ENCODE measurements around the gene POLR1A. TPM values are rescaled to one million over a fixed set of nuclear protein-coding genes. Genes with fewer than 3 reads are reported as not detected.

The POLR1A gene
- total RNA-seq, 1 experiment from 2014 or later, result 62.7 TPM

- Histone ChIP-seq H3K4me2 (ENCODE audit: insufficient read depth, insufficient read length, low read length) (no peak overlapping the region), H2BK120ac (ENCODE audit: low read depth, low read length, poor library complexity, severe bottlenecking) (no peak overlapping the region), H2AFZ (ENCODE audit: low read length) (no peak overlapping the region), H3K79me2 (ENCODE audit: insufficient read depth, low read length) (no peaks in the 10 kb centered on the region), H4K91ac (ENCODE audit: insufficient read length, low read depth, low read length) (no peak overlapping the region), H3K23ac (ENCODE audit: insufficient read length, low read depth, low read length) (no peak overlapping the region), H3K9ac (ENCODE audit: extremely low read depth, insufficient read length, low read length) (no peak overlapping the region), H2BK5ac (ENCODE audit: insufficient read length, low read length) (no peak overlapping the region), H3K4me1 (ENCODE audit: insufficient read depth, low read length) (no peaks in the 10 kb centered on the region), H4K20me1 (ENCODE audit: control insufficient read depth, insufficient read depth, insufficient read length) (no peaks in the 10 kb centered on the region), H2BK15ac (ENCODE audit: low read depth, low read length) (no peak overlapping the region), H3K27me3 (ENCODE audit: insufficient read depth, low read length) (no peaks in the 10 kb centered on the region), H2BK12ac (ENCODE audit: insufficient read length, low read depth, low read length) (no peak overlapping the region), H3K27ac (ENCODE audit: insufficient read length, low read depth, low read length) (no peak overlapping the region), H3K18ac (ENCODE audit: insufficient read length, low read depth, low read length) (no peak overlapping the region), H2AK5ac (ENCODE audit: insufficient read length, low read length) (no peak overlapping the region), H3K9me3 (ENCODE audit: control insufficient read depth, low read depth, low read length) (no peaks in the 10 kb centered on the region), H4K5ac (ENCODE audit: insufficient read length, low read depth, low read length) (no peak overlapping the region), H3K14ac (ENCODE audit: insufficient read depth, low read length) (no peak overlapping the region), H3K4ac (ENCODE audit: low read depth, low read length) (no peak overlapping the region), H3K79me1 (ENCODE audit: insufficient read depth, low read depth, low read length, poor library complexity, severe bottlenecking) (no peaks in the 10 kb centered on the region), H3K56ac (ENCODE audit: insufficient read length, low read depth, low read length) (no peak overlapping the region), H2BK20ac (ENCODE audit: low read depth, low read length, poor library complexity, severe bottlenecking) (no peak overlapping the region), H3T11ph (ENCODE audit: low read length) (no peak overlapping the region), H4K8ac (replicated peaks; ENCODE audit: insufficient read length, low read depth, low read length) (no peak overlapping the region), H3K23me2 (ENCODE audit: insufficient read length, low read depth, low read length, poor library complexity, severe bottlenecking) (no peaks in the 10 kb centered on the region)
- WGBS (ENCODE audit: extremely low coverage, insufficient read length, low lambda C conversion rate), result no CpG with 5 or more reads among the region's 4 CpGs
- H3K36me3 Mint-ChIP-seq (ENCODE audit: insufficient read depth in 1 of 3, low read depth in 3 of 3), result peaks cover 44 to 94% (median 65%) of the 10 kb centered on the region in 3 experiments
- TF ChIP-seq CTCF (conservative IDR thresholded peaks at IDR 0.05), result no peak
- no peak overlapping the region for H3K27ac Mint-ChIP-seq
- DNase-seq, result no peak
- no peak overlapping the region for H3K4me3 Mint-ChIP-seq
- no peaks in the 10 kb centered on the region for H3K9me3 Mint-ChIP-seq
- peaks cover 3 to 4% of the 10 kb centered on the region in 2 experiments; a peak in 1 of 4 replicates for H3K4me1 Mint-ChIP-seq
- no peaks in the 10 kb centered on the region for H3K27me3 Mint-ChIP-seq (ENCODE audit: low read depth)
These were observed 34.3 kb upstream of the POLR1A start for GRCh38 chr2:86139981-86140380.
